Testis (tissue), 3 donors: Measurements from ENCODE around the gene MNX1. TPM values are rescaled to one million over a fixed set of nuclear protein-coding genes. Genes with fewer than 3 reads are reported as not detected.

Experiments
- DNase-seq: peaks from one replicate; pipeline ENCODE4 v3.0.0-alpha.2; 2019
- H3K27ac ChIP-seq, 2 donors: fragments of 200-600 bp; sonication (generic); one replicate each; pipeline ENCODE4 v1.5.1; 2019
- H3K27me3 ChIP-seq: fragments of 200-600 bp; sonication (generic); one replicate; pipeline ENCODE4 v1.5.1; 2019
- H3K36me3 ChIP-seq: fragments of 200-600 bp; sonication (generic); one replicate; pipeline ENCODE4 v1.5.1; 2017; ENCODE audit warnings: low read depth; ENCODE audit errors: missing control alignments
- H3K4me1 ChIP-seq: fragments of 200-600 bp; sonication (generic); one replicate; pipeline ENCODE4 v1.5.1; 2019
- H3K4me3 ChIP-seq, 2 donors: fragments of 200-600 bp; sonication (generic); one replicate each; pipeline ENCODE4 v1.5.1; 2017 to 2019
- H3K9me3 ChIP-seq: fragments of 200-600 bp; sonication (generic); one replicate; pipeline ENCODE4 v1.5.1; 2017
- CTCF ChIP-seq, 3 experiments: fragments of 450-650 bp in 2 of 3; fragments of 200-600 bp in 1 of 3; sonication (generic) in 1 of 3; IDR thresholded peaks; one replicate each; pipeline ENCODE4 v1.5.1; 2016 to 2019; ENCODE audit warnings: antibody characterized with exemption in 3 of 3, mild to moderate bottlenecking in 2 of 3, moderate library complexity in 1 of 3
- POLR2A ChIP-seq: fragments of 450-650 bp; IDR thresholded peaks from one replicate; pipeline ENCODE4 v1.6.1; 2017; ENCODE audit warnings: antibody characterized with exemption, mild to moderate bottlenecking, moderate library complexity
- WGBS, 2 donors: methylation state at CpG; one replicate each; pipeline ENCODE4 v1.1.5; 2018; 5-methylcytosine and 5-hydroxymethylcytosine counted together
- intact Hi-C: fragments of 100-400 bp; cut with DNase I; formaldehyde crosslinking; loops from one replicate; pipeline ENCODE4 v1.15.1; 2023; ENCODE audit warnings: low total_unique reads
- polyA plus RNA-seq: library from polyadenylated mRNA; stranded (reverse); fragments of 350-450 nt; fragmentation: Illumina TruSeq; extraction: RNeasy Lipid Tissue Mini Kit (QIAGEN cat#74804); gene quantifications from one replicate; pipeline ENCODE4 v1.2.3, GENCODE V29; 2014; ENCODE audit warnings: low read depth, low replicate concordance; ENCODE audit not compliant: insufficient read depth
- total RNA-seq, 2 donors: library from RNA; depleted of rRNA; stranded (reverse); fragments of >200 nt; gene quantifications; one replicate each; pipeline ENCODE4 v1.2.3, GENCODE V29; 2016

Gene MNX1
- total and polyA plus RNA-seq, 3 donors from 2014 or later = 1.5 to 3.3 (median 3.0) TPM

DNA sequence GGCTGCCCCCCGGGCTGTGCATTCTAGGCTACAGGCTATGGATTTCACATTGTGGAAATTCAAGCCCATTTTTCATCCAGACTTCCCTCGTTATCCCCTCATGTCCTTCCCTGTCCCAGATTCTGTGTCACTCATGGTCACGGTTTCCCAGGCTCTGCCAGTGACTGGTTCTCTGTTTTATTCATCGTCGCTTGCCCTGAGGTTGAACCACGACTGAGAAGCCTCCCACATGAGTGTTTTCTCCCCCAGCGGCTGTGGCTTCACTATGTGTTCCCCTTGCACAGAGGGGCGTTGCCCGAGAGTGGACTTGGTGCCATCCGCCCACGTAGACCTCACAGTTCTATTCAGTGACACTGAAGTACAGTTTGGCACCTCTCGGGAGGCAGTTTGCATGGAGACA, 47.0 kb downstream of the MNX1 start:
- 61 to 80% methylated on average over 11 to 12 of the region's 12 CpGs for WGBS, 2 donors
- Histone ChIP-seq H3K27me3 (no peaks in the 10 kb centered on the region), H3K9me3 (no peaks in the 10 kb centered on the region), H3K27ac (no peak overlapping the region), H3K4me3 (no peak overlapping the region), H3K4me1 (no peaks in the 10 kb centered on the region), H3K36me3 (no peaks in the 10 kb centered on the region)
- TF ChIP-seq CTCF (IDR thresholded peaks at IDR 0.05) (no peak), POLR2A (no peak)
- DNase-seq = no peak
- intact Hi-C loops = no loop called here

- Histone ChIP-seq H3K27me3 (no peaks in the 10 kb centered on the region), H3K9me3 (no peaks in the 10 kb centered on the region), H3K36me3 (no peaks in the 10 kb centered on the region), H3K4me1 (no peaks in the 10 kb centered on the region), H3K27ac (no peak overlapping the region), H3K4me3 (no peak overlapping the region)
- TF ChIP-seq POLR2A (no peak), CTCF (IDR thresholded peaks at IDR 0.05) (no peak)
- intact Hi-C loops = no loop called here
- no peak for DNase-seq
- 93 to 98% methylated on average over 15 to 16 of the region's 16 CpGs for WGBS, 2 donors
These were observed 47.6 kb downstream of the MNX1 start for GRCh38 chr7:156962897-156963296.

DNA sequence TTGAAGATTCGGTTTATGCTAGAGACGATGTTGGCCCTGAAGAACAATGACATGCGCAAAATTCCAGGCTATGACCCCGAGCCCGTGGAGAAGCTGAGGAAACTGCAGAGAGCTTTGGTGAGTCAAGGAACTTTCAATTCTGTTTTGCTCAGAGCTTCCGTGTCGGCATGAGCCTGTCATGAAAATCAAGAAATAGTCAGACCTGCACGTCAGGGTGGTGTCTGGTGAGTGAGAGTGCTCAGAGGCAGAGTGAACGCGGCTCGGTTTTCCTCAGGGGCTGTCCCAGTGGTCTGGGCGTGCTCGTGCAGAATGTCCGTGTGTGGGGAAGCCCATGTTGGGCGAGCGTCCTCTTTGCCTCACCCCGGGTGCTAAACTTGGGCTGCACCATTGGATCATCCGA, 48.3 kb downstream of the MNX1 start:
- Histone ChIP-seq H3K4me1 (no peaks in the 10 kb centered on the region), H3K9me3 (no peaks in the 10 kb centered on the region), H3K4me3 (no peak overlapping the region), H3K27ac (no peak overlapping the region), H3K36me3 (no peaks in the 10 kb centered on the region), H3K27me3 (no peaks in the 10 kb centered on the region)
- 94 to 98% methylated on average over 8 to 18 of the region's 18 CpGs for WGBS, 2 donors
- no peak for TF ChIP-seq POLR2A
- TF ChIP-seq CTCF (IDR thresholded peaks at IDR 0.05) = no peak
- DNase-seq = no peak
- intact Hi-C loops = no loop called here

GRCh38 chr7:156956727-156957126, 53.7 kb downstream of the MNX1 start:
- H3K4me1 ChIP-seq = peaks cover 5% of the 10 kb centered on the region
- no peaks in the 10 kb centered on the region for H3K27me3 ChIP-seq
- 94 to 98% methylated on average over 2 of the region's 2 CpGs for WGBS, 2 donors
- H3K4me3 ChIP-seq = no peak overlapping the region
- intact Hi-C loops = no loop called here
- no peaks in the 10 kb centered on the region for H3K9me3 ChIP-seq
- DNase-seq = no peak
- H3K27ac ChIP-seq = no peak overlapping the region
- TF ChIP-seq POLR2A (no peak), CTCF (IDR thresholded peaks at IDR 0.05) (no peak)
- no peaks in the 10 kb centered on the region for H3K36me3 ChIP-seq

- peaks cover 16% of the 10 kb centered on the region for H3K4me1 ChIP-seq
- H3K27me3 ChIP-seq = no peaks in the 10 kb centered on the region
- 96 to 100% methylated on average over 2 of the region's 2 CpGs for WGBS, 2 donors
- intact Hi-C loops = no loop called here
- no peak overlapping the region for H3K4me3 ChIP-seq
- no peaks in the 10 kb centered on the region for H3K36me3 ChIP-seq
- TF ChIP-seq POLR2A (no peak), CTCF (IDR thresholded peaks at IDR 0.05) (no peak)
- DNase-seq = no peak
- no peaks in the 10 kb centered on the region for H3K9me3 ChIP-seq
- no peak overlapping the region for H3K27ac ChIP-seq
These were observed 55.5 kb downstream of the MNX1 start for GRCh38 chr7:156954941-156955340.

Other genes with a start within 250 kb of the MNX1 start
- gene LMBR1, start 117.5 kb downstream of the MNX1 start, total RNA-seq = 100 to 1,000 TPM; 218 to 219 TPM
- 73.3 TPM for gene LMBR1, start 117.5 kb downstream of the MNX1 start, polyA plus RNA-seq
- gene NOM1, start 61.0 kb downstream of the MNX1 start, total RNA-seq = 10 to 100 TPM; 42.8 to 47.1 TPM
- 20.2 TPM for gene NOM1, start 61.0 kb downstream of the MNX1 start, polyA plus RNA-seq
- 10 to 100 TPM; 86.0 to 95.9 TPM for gene UBE3C, start 128.3 kb upstream of the MNX1 start, total RNA-seq
- 69.4 TPM for gene UBE3C, start 128.3 kb upstream of the MNX1 start, polyA plus RNA-seq